A673 (cell line): ENCODE results near the gene M1AP.

Experiments used
- CTCF ChIP-seq: fragments of 300-800, 200-600 bp; sonication (generic); conservative IDR thresholded peaks from 2 replicates; pipeline ENCODE4 v1.5.1; 2017; ENCODE audit warnings: low read depth, mild to moderate bottlenecking, antibody characterized with exemption, low read length, moderate library complexity, mixed read lengths
- EZH2 ChIP-seq: fragments of 200-600 bp; sonication (generic); IDR thresholded peaks from 2 replicates; pipeline ENCODE4 v1.6.1; 2017; ENCODE audit warnings: borderline replicate concordance, low read depth, mild to moderate bottlenecking, mixed read lengths, antibody characterized with exemption, low read length; ENCODE audit not compliant: poor library complexity, severe bottlenecking

- no peak for TF ChIP-seq CTCF
- TF ChIP-seq EZH2 = no peak
Measured at GRCh38 chr2:74632939-74633312, 15.2 kb downstream of the M1AP start.
